ENCODE results near the gene PDHX.
"Not testable (repeated sequence)": the region's sequence is repeated elsewhere in the genome, so short reads cannot be mapped to it uniquely, and the experiment has no call there.

The PDHX gene

GRCh38 chr11:34891611-34892010 is 24.8 kb upstream of the PDHX start:
- H2AFZ ChIP-seq (ENCODE audit: low read depth, low read length), result no peak overlapping the region
- H4K20me1 ChIP-seq (ENCODE audit: insufficient read depth, low read length), result no peaks in the 10 kb centered on the region
- DNase-seq (no peak), ATAC-seq (ENCODE audit: insufficient read depth, low read depth) (no peak)
- H3K27ac ChIP-seq (ENCODE audit: low read length), result no peak overlapping the region
- H3K27me3 ChIP-seq (ENCODE audit: insufficient read depth, low read length, poor library complexity), result no peaks in the 10 kb centered on the region
- H3K79me2 ChIP-seq (ENCODE audit: insufficient read depth, low read length), result peaks cover under 1% of the 10 kb centered on the region; the same call in 1 of the 2 replicates
- H3K9me3 ChIP-seq (ENCODE audit: insufficient read depth, low read length, severe bottlenecking), result peaks cover under 1% of the 10 kb centered on the region
- H3K4me3 ChIP-seq (ENCODE audit: low read depth in 1 of 2, low read length in 2 of 2), result no peak overlapping the region
- TF ChIP-seq CTCF (IDR thresholded peaks at IDR 0.05; ENCODE audit: borderline replicate concordance, extremely low read depth, low read length, poor library complexity, severe bottlenecking) (no peak), EZH2 (IDR thresholded peaks at IDR 0.05; ENCODE audit: borderline replicate concordance, low read depth, low read length, severe bottlenecking) (no peak)
- H3K36me3 ChIP-seq (ENCODE audit: insufficient read depth, low read length), result peaks cover 18% of the 10 kb centered on the region; the same call in 1 of the 2 replicates
- H3K9ac ChIP-seq (ENCODE audit: low read depth, low read length), result no peak overlapping the region
- H3K4me1 ChIP-seq (ENCODE audit: insufficient read depth, low read length), result no peaks in the 10 kb centered on the region
- H3K4me2 ChIP-seq (ENCODE audit: insufficient read depth, low read length), result no peak overlapping the region

- H3K79me2 ChIP-seq (ENCODE audit: insufficient read depth, low read length), result peaks cover 4% of the 10 kb centered on the region; the same call in 1 of the 2 replicates
- no peaks in the 10 kb centered on the region for H3K27me3 ChIP-seq (ENCODE audit: insufficient read depth, low read length, poor library complexity)
- H3K4me2 ChIP-seq (ENCODE audit: insufficient read depth, low read length), result no peak overlapping the region
- no peak for TF ChIP-seq CTCF (IDR thresholded peaks at IDR 0.05; ENCODE audit: borderline replicate concordance, extremely low read depth, low read length, poor library complexity, severe bottlenecking)
- no peak for TF ChIP-seq EZH2 (IDR thresholded peaks at IDR 0.05; ENCODE audit: borderline replicate concordance, low read depth, low read length, severe bottlenecking)
- no peaks in the 10 kb centered on the region for H4K20me1 ChIP-seq (ENCODE audit: insufficient read depth, low read length)
- DNase-seq, result no peak
- H3K9ac ChIP-seq (ENCODE audit: low read depth, low read length), result no peak overlapping the region
- no peaks in the 10 kb centered on the region for H3K4me1 ChIP-seq (ENCODE audit: insufficient read depth, low read length)
- ATAC-seq (ENCODE audit: insufficient read depth, low read depth), result no peak
- H3K27ac ChIP-seq (ENCODE audit: low read length), result no peak overlapping the region
- no peak overlapping the region for H3K4me3 ChIP-seq (ENCODE audit: low read depth in 1 of 2, low read length in 2 of 2)
- no peak overlapping the region for H2AFZ ChIP-seq (ENCODE audit: low read depth, low read length)
- peaks cover 11% of the 10 kb centered on the region for H3K9me3 ChIP-seq (ENCODE audit: insufficient read depth, low read length, severe bottlenecking)
- peaks cover 9% of the 10 kb centered on the region; the same call in 1 of the 2 replicates for H3K36me3 ChIP-seq (ENCODE audit: insufficient read depth, low read length)
Measured at GRCh38 chr11:34893416-34893815, 23.0 kb upstream of the PDHX start.

DNA sequence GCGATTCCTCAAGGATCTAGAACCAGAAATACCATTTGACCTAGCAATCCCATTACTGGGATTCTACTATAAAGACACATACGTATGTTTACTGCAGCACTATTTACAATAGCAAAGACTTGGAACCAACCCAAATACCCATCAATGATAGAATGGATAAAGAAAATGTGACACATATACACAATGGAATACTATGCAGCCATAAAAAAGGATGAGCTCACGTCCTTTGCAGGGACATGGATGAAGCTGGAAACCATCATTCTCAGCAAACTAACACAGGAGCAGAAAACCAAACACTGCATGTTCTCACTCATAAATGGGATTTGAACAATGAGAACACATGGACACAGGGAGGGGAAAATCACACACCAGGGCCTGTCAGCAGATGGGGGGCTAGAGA is 20.2 kb upstream of the PDHX start:
- not testable (repeated sequence) for H4K20me1 ChIP-seq (ENCODE audit: insufficient read depth, low read length); ATAC-seq (ENCODE audit: insufficient read depth, low read depth); H3K4me2 ChIP-seq (ENCODE audit: insufficient read depth, low read length); H3K27ac ChIP-seq (ENCODE audit: low read length); H3K4me3 ChIP-seq (ENCODE audit: low read depth in 1 of 2, low read length in 2 of 2); H2AFZ ChIP-seq (ENCODE audit: low read depth, low read length); DNase-seq; H3K27me3 ChIP-seq (ENCODE audit: insufficient read depth, low read length, poor library complexity); H3K4me1 ChIP-seq (ENCODE audit: insufficient read depth, low read length); H3K9ac ChIP-seq (ENCODE audit: low read depth, low read length)
- Histone ChIP-seq H3K79me2 (ENCODE audit: insufficient read depth, low read length) (peaks cover 14% of the 10 kb centered on the region; the same call in 1 of the 2 replicates), H3K36me3 (ENCODE audit: insufficient read depth, low read length) (peaks cover 15% of the 10 kb centered on the region), H3K9me3 (ENCODE audit: insufficient read depth, low read length, severe bottlenecking) (peaks cover 36% of the 10 kb centered on the region)

DNA sequence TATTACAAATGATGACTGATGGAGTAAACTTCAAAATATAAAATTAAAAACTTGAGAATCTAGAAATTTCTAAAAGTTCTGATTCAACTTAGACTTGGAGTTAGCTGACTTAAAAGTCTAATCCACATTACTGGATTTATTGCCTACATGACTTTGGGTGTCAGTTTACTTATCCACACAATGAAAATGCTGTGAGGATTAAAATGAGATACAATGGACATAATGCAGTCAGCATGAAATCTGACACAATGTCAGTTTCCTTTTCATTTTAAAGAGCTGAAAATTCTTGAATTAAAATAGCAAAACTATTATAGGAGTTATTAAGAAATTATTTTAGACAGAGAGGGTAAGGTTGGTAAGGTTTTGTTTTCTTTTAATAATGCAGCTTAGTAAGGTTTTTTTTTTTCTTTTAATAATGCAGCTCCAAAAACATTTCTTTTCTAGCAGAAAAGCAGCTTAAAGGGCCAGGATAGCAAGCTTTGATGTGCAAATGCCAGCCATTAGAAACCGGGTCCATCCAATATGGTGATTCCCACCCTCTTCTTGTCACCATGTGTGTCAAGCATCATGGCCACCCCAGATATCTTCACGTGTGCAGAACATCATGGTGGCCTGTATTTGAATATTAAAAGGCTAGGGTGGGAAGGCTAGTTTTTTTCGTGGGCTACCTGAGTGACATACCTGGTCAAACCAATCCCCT is 19.1 kb upstream of the PDHX start:
- Histone ChIP-seq H3K36me3 (ENCODE audit: insufficient read depth, low read length) (peaks cover 14% of the 10 kb centered on the region), H3K27ac (ENCODE audit: low read length) (no peak overlapping the region)
- no peak for ATAC-seq (ENCODE audit: insufficient read depth, low read depth)

More for the DNA sequence above, 19.1 kb upstream of the PDHX start:
- no peaks in the 10 kb centered on the region for H3K27me3 ChIP-seq (ENCODE audit: insufficient read depth, low read length, poor library complexity)
- TF ChIP-seq CTCF (IDR thresholded peaks at IDR 0.05; ENCODE audit: borderline replicate concordance, extremely low read depth, low read length, poor library complexity, severe bottlenecking) (no peak), EZH2 (IDR thresholded peaks at IDR 0.05; ENCODE audit: borderline replicate concordance, low read depth, low read length, severe bottlenecking) (no peak)
- no peak overlapping the region for H3K4me2 ChIP-seq (ENCODE audit: insufficient read depth, low read length)
- peaks cover 17% of the 10 kb centered on the region; the same call in 1 of the 2 replicates for H3K79me2 ChIP-seq (ENCODE audit: insufficient read depth, low read length)
- DNase-seq, result no peak
- H3K9ac ChIP-seq (ENCODE audit: low read depth, low read length), result no peak overlapping the region
- H4K20me1 ChIP-seq (ENCODE audit: insufficient read depth, low read length), result no peaks in the 10 kb centered on the region
- no peak overlapping the region for H3K4me3 ChIP-seq (ENCODE audit: low read depth in 1 of 2, low read length in 2 of 2)
- no peak overlapping the region for H2AFZ ChIP-seq (ENCODE audit: low read depth, low read length)
- H3K4me1 ChIP-seq (ENCODE audit: insufficient read depth, low read length), result no peaks in the 10 kb centered on the region
- peaks cover 42% of the 10 kb centered on the region for H3K9me3 ChIP-seq (ENCODE audit: insufficient read depth, low read length, severe bottlenecking)

All from DND-41 (cell line).